Heart right ventricle (tissue), 16 donors: ENCODE results near the gene CABP7. TPM values are rescaled to one million over a fixed set of nuclear protein-coding genes. Genes with fewer than 3 reads are reported as not detected.
A peak's percentile ranks its signal among the peaks of the same experiment; 100 is the strongest.

Experiments
- ATAC-seq, 8 donors: fragments of 200-7000 bp; cut with Tn5 transposase; one replicate each; pipeline ENCODE4 v1.9.1; 2020; ENCODE audit warnings: mild to moderate bottlenecking in 8 of 8, moderate library complexity in 8 of 8, moderate number of reproducible peaks in 1 of 8
- DNase-seq, 2 donors: peaks; one replicate each; pipeline ENCODE4 v3.0.0-alpha.2; 2020
- H3K27ac ChIP-seq, 10 donors: fragments of 200-600 bp; sonication (generic) in 2 of 10; one replicate each; pipeline versions ENCODE4 v1.5.0 to v1.8.0; 2020 to 2022; ENCODE audit warnings: mild to moderate bottlenecking in 3 of 10
- H3K27me3 ChIP-seq, 7 donors: fragments of 200-600 bp; one replicate each; pipeline ENCODE4 v1.8.0; 2021 to 2022; ENCODE audit warnings: mild to moderate bottlenecking in 2 of 7
- H3K36me3 ChIP-seq, 9 donors: fragments of 200-600 bp; sonication (generic) in 1 of 9; one replicate each; pipeline versions ENCODE4 v1.5.0 to v1.8.0; 2020 to 2022; ENCODE audit warnings: mild to moderate bottlenecking in 2 of 9
- H3K4me1 ChIP-seq, 9 donors: fragments of 200-600 bp; sonication (generic) in 1 of 9; one replicate each; pipeline versions ENCODE4 v1.5.0 to v1.8.0; 2020 to 2022; ENCODE audit warnings: mild to moderate bottlenecking in 4 of 9
- H3K4me3 ChIP-seq, 10 donors: fragments of 200-600 bp; sonication (generic) in 2 of 10; one replicate each; pipeline versions ENCODE4 v1.5.0 to v1.8.0; 2020 to 2022; ENCODE audit warnings: mild to moderate bottlenecking in 7 of 10, moderate library complexity in 2 of 10
- H3K9me3 ChIP-seq, 11 donors: fragments of 200-600 bp in 10 of 11; sonication (generic) in 2 of 11; one replicate each; pipeline versions ENCODE4 v1.5.0 to v1.8.0; 2013 to 2022; ENCODE audit warnings: mild to moderate bottlenecking in 2 of 11, control low read depth in 1 of 11, moderate library complexity in 1 of 11
- WGBS, 2 donors: extraction: QIAGEN DNeasy Blood & Tissue Kit; methylation state at CpG; one replicate each; pipeline ENCODE4 v1.1.7; 2013; ENCODE audit warnings: inconsistent platforms in 1 of 2; 5-methylcytosine and 5-hydroxymethylcytosine counted together
- intact Hi-C, 10 donors: fragments of 100-400 bp; cut with DNase I; formaldehyde crosslinking; loops; one replicate each; pipeline versions ENCODE4 v1.11.1 to v1.14.2; 2022
- polyA plus RNA-seq, 2 donors: library from polyadenylated mRNA; stranded (reverse); fragments of 200-250 nt; gene quantifications; one replicate each; pipeline ENCODE4 v1.2.3, GENCODE V29; 2013
- total RNA-seq, 10 donors: library from RNA; stranded (reverse); fragmentation: NEBNext Ultra II Directional in 3 of 10; extraction: Animal tissue kit (Norgen Biotek cat#: 25700) in 3 of 10; gene quantifications; one replicate each; pipeline versions ENCODE4 v1.2.1 to v1.2.4, GENCODE V29; 2021 to 2023
- TF ChIP-seq, protein P1 (sequence below), 9 donors: fragments of 200-600 bp; sonication (generic) in 2 of 9; IDR thresholded peaks; one replicate each; pipeline versions ENCODE4 v1.5.0 to v1.8.0; 2021 to 2022; ENCODE audit warnings: antibody characterized with exemption in 9 of 9, mild to moderate bottlenecking in 5 of 9, moderate library complexity in 1 of 9
- donor health status: Arrhythmogenic right ventricular cardiomyopathy.
- donor health status: ischemic (EF 13 %, LVEDD 7.1; RV severe dilation, severe dysfunction).
- donor health status: healthy with polysubstance abuse.
- donor health status: DM: no; HTN: yes; CAD: no.
- donor health status: DM: no; HTN: no; CAD: no.
- donor health status: ischemic (EF 25% LVEDD 6.9; RV normal size, moderate dysfunction).
- donor health status: ischemic (EF 25% LVEDD 5.7; RV mildly dilated, moderate dysfunction).
- donor health status: healthy.
- donor health status: DM: yes; HTN: yes; CAD: no.
- donor health status: Ischemic cardiomyopathy.
- donor health status: ischemic (EF 35%, LVEDD 5.7; RV mildly dilated, moderate dysfunction).
- donor health status: nonischemic (EF 11% LVEDD 7.7; RV severe dilation, severe dysfunction).
- donor health status: DM: yes; HTN: yes; CAD: no.
- donor health status: PGD.
- donor health status: ischemic (EF 29% LVEDD 5.4; RV normal size, mild dysfunction).
- donor health status: nonischemic (EF 23%, LVEDD 6.1; RV moderate dilation, normal function).

CABP7 gene
- total and polyA plus RNA-seq, 12 donors, result 0.07 to 0.15 TPM; not detected in 10

DNA sequence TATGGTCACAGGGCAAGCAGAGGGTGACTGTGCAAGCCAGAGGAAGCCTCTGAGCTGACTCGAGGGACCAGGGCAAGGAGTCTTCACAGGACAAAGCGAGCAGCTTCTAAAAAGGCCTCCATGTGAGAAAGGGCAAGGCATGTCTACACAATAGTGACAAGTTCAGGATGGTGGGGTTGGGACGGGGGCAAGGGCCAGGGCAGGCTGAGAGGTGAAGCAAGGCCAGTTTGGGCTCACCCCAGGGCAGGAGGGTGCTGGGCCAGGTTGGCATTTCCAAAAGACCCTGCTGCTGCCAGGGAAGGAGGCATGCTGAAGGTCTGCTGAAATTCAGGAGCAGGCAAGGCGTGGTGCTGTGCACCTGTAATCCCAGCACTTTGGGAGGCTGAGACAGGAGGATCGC is 12.3 kb upstream of the CABP7 start:
- intact Hi-C loops, result no loop called here
- peaks cover 0 to 54% (median 36%) of the 10 kb centered on the region in 7 donors for H3K27me3 ChIP-seq
- TF ChIP-seq, protein P1, sequence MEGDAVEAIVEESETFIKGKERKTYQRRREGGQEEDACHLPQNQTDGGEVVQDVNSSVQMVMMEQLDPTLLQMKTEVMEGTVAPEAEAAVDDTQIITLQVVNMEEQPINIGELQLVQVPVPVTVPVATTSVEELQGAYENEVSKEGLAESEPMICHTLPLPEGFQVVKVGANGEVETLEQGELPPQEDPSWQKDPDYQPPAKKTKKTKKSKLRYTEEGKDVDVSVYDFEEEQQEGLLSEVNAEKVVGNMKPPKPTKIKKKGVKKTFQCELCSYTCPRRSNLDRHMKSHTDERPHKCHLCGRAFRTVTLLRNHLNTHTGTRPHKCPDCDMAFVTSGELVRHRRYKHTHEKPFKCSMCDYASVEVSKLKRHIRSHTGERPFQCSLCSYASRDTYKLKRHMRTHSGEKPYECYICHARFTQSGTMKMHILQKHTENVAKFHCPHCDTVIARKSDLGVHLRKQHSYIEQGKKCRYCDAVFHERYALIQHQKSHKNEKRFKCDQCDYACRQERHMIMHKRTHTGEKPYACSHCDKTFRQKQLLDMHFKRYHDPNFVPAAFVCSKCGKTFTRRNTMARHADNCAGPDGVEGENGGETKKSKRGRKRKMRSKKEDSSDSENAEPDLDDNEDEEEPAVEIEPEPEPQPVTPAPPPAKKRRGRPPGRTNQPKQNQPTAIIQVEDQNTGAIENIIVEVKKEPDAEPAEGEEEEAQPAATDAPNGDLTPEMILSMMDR (IDR thresholded peaks at IDR 0.05), result no peak
- ATAC-seq (no peak), DNase-seq (no peak)
- H3K9me3 ChIP-seq, result no peaks in the 10 kb centered on the region
- no peak overlapping the region for H3K4me3 ChIP-seq
- WGBS, 2 donors, result 86 to 92% methylated on average over 5 of the region's 5 CpGs
- H3K36me3 ChIP-seq, result no peaks in the 10 kb centered on the region
- peaks cover 0 to 21% (median 5%) of the 10 kb centered on the region in 9 donors for H3K4me1 ChIP-seq
- H3K27ac ChIP-seq, result no peak overlapping the region

- ATAC-seq (peak in 1 of 8 donors; percentile 26), DNase-seq (no peak)
- Histone ChIP-seq H3K4me3 (no peak overlapping the region), H3K27ac (no peak overlapping the region), H3K9me3 (no peaks in the 10 kb centered on the region), H3K36me3 (no peaks in the 10 kb centered on the region), H3K4me1 (peaks cover 0 to 3% (median 0%) of the 10 kb centered on the region in 9 donors), H3K27me3 (peaks cover 5 to 47% (median 24%) of the 10 kb centered on the region in 7 donors)
- TF ChIP-seq, protein P1 (IDR thresholded peaks at IDR 0.05), result no peak
- intact Hi-C loops, result loop anchor here in 1 of 10 donors (10.0 kb wide), 1 partner anchor 295 kb away; no protein-coding TSS in a partner anchor
- 77 to 78% methylated on average over 15 of the region's 15 CpGs for WGBS, 2 donors
Observed at GRCh38 chr22:29710193-29710592, 9.6 kb upstream of the CABP7 start.

- no peaks in the 10 kb centered on the region for H3K9me3 ChIP-seq
- TF ChIP-seq, protein P1 (IDR thresholded peaks at IDR 0.05), result no peak
- intact Hi-C loops, result loop anchor here in 1 of 10 donors (10.0 kb wide), 1 partner anchor 294 kb away; no protein-coding TSS in a partner anchor
- H3K27ac ChIP-seq, result no peak overlapping the region
- ATAC-seq, result peak in 7 of 8 donors; percentile 41 to 88 (median 83)
- peak; percentile 16 to 73 for DNase-seq
- H3K4me3 ChIP-seq, result no peak overlapping the region
- H3K27me3 ChIP-seq, result peaks cover 5 to 45% (median 29%) of the 10 kb centered on the region in 7 donors
- H3K36me3 ChIP-seq, result no peaks in the 10 kb centered on the region
- 40 to 41% methylated on average over 18 of the region's 18 CpGs for WGBS, 2 donors
- peaks cover 0 to 3% (median 0%) of the 10 kb centered on the region in 9 donors for H3K4me1 ChIP-seq
Observed at GRCh38 chr22:29710922-29711593, 8.7 kb upstream of the CABP7 start.

DNA sequence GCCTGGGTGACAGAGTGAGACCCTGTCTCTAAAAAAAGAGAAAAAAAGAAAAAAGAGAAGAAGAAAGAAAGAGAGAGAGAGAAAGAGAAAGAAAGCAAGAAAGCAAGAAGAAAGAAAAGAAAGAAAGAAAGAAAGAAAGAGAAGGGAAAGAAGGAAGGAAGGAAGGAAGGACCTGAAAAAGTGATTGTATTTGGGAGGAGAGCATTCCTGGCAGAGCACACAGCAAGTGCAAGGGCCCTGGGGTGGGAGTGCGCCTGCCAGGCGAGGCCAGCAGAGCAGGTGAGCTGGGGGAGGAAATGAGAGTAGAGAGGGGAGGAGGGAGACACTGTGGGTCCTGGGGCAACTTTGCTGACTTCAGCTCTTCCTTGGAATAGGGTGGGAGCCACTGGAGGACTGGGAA is 7.7 kb upstream of the CABP7 start:
- TF ChIP-seq, protein P1 (IDR thresholded peaks at IDR 0.05), result no peak
- Histone ChIP-seq H3K27me3 (peaks cover 5 to 39% (median 22%) of the 10 kb centered on the region in 7 donors), H3K36me3 (no peaks in the 10 kb centered on the region), H3K4me3 (no peak overlapping the region), H3K4me1 (peaks cover 0 to 3% (median 0%) of the 10 kb centered on the region in 9 donors), H3K9me3 (no peaks in the 10 kb centered on the region), H3K27ac (no peak overlapping the region)
- no peak for ATAC-seq
- intact Hi-C loops, result loop anchor here in 1 of 10 donors (10.0 kb wide), 1 partner anchor 293 kb away; no protein-coding TSS in a partner anchor
- WGBS, 2 donors, result 77 to 79% methylated on average over 2 of the region's 2 CpGs
- DNase-seq, result no peak
